DMS53 (cell line): Measurements from ENCODE around the gene SLC16A3.
A peak's percentile ranks its signal among the peaks of the same experiment; 100 is the strongest.

Experiments used
- DNase-seq: peaks from one replicate; lab custom pipeline; 2025; lab: John Stamatoyannopoulos, UW

The SLC16A3 gene

DNA sequence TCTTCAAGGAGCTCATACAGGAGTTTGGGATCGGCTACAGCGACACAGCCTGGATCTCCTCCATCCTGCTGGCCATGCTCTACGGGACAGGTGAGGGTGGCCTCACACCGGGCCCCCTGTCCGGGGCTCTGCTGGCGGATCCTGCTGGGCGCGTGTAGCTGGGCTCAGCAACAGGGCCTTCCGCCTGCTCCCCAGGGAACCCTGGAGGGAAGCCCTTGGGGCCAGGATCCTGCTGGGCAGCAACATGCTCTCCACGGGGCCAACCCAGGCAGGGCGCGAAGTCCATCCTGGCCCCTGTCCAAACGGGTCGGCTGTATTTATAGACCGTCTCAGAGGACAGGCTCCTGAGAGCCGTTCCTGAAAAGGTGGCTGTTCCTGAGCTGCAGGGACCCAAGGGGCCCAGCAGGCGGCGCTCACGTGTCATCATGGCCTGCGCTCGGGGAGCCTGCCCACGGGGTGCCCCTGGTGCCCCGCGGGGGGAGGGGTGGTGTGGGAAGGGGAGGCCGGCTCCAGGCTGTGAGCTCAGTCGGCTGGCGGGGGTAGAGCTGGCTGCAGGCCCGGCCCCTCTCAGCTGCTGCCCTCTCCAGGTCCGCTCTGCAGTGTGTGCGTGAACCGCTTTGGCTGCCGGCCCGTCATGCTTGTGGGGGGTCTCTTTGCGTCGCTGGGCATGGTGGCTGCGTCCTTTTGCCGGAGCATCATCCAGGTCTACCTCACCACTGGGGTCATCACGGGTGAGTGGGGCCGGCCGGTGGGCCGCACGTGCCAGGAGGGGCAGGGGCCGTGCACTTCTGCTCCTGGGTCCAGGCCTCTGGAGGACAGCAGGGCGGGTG lies 7.5 kb downstream of the SLC16A3 start:
- DNase-seq = peak; percentile 88

- DNase-seq = peak; percentile 60
Measured at GRCh38 chr17:82237083-82237745, 8.4 kb downstream of the SLC16A3 start.

GRCh38 chr17:82237746-82238471 lies 9.1 kb downstream of the SLC16A3 start:
- DNase-seq = no peak

GRCh38 chr17:82238472-82239201 lies 9.8 kb downstream of the SLC16A3 start:
- DNase-seq = peak; percentile 93

DNA sequence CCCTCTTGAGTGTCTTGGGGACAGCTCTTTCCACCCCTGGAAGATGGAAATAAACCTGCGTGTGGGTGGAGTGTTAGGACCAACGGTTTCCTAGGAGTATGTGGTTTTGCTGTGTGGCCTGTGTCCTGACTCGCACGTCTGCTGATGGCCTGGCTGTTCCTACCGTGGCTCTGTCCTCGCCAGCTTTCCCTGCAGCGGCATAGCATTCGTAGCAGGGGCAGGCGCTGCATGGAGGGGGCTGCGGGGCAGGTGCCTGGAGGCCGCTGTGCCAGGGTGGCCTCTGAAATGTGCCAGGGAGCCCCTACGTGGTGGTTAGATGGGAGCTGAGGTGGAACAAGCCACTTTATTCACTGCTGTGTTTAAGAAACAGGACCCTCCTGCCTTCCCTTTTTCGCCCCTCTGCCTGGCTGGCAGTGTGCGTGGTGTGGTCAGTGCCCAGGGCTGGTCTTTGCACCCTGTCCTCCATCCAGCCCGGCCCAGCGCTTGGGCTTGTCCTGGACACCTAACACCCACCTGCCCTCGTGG lies 10.6 kb downstream of the SLC16A3 start:
- DNase-seq = peak; percentile 65

- peak; percentile 82 for DNase-seq
Measured at GRCh38 chr17:82239926-82240505, 11.2 kb downstream of the SLC16A3 start.

DNA sequence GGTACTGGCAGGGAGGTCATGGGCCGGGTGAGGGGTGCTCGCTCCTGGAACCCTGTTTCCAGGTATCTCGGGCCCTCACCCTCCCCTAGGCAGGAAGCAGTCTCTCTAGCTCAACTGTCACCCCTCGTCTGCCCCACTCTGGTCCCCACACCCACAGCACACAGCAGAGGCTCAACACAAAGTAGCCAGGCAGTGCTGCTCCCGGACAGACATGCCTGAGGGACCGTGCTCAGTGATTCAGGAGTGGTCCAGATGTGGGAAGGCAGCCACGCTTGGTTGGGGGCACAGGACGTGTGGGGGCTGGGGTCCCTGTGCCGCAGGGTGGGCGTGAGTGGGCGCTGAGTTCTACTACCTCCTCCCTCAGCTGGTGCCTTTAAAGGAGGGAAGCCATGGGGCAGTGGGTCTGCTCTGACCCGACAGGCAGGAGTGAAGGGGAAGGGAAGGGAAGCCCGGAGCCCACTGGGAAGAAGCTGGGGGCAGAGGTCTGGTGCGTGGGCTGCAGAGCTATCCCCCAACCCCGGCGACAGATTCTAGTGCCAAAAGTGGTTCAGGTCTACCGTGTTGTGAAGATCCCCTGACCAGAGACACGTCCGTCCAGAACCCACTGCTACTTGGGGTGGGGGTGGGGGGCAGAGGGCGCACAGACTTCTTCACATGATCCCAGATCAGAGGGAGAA lies 11.8 kb downstream of the SLC16A3 start:
- DNase-seq = no peak

DNA sequence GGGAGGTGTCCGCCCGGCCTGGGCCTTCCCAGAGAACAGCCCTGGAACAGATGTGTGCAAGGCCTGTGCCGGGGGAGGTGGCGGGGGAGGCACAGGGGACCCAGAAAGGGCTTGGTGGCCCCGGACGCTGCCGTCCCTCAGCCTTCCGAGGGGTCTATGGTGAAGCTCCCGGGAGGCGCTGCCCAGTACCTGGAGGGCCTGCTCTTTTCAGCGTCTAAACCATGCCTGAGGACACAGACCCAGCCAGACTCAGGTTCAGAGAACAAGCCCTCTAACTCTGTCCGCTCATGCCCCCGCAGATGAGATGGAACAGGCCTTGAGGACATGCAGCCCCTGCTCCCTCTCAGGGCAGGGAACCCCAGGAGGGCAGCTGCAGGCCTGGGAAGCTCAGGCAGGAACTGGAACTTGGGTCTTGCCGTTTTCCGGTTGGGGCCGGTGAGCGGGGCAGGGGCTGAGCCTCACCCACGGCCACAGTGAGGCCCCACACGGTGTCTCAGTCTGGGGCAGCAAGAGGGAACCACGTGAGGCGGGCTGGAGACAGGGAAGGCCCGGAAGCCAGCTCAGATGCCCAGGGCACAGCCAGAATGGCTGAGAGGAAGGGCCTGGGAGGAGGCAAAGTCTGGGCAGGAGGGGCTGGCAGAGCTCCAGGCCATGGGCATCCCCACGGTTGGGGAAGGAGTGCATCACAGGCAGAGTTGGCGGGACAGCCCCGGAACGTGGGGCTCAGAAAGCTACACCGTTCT lies 12.5 kb downstream of the SLC16A3 start:
- DNase-seq = peak; percentile 50

DNA sequence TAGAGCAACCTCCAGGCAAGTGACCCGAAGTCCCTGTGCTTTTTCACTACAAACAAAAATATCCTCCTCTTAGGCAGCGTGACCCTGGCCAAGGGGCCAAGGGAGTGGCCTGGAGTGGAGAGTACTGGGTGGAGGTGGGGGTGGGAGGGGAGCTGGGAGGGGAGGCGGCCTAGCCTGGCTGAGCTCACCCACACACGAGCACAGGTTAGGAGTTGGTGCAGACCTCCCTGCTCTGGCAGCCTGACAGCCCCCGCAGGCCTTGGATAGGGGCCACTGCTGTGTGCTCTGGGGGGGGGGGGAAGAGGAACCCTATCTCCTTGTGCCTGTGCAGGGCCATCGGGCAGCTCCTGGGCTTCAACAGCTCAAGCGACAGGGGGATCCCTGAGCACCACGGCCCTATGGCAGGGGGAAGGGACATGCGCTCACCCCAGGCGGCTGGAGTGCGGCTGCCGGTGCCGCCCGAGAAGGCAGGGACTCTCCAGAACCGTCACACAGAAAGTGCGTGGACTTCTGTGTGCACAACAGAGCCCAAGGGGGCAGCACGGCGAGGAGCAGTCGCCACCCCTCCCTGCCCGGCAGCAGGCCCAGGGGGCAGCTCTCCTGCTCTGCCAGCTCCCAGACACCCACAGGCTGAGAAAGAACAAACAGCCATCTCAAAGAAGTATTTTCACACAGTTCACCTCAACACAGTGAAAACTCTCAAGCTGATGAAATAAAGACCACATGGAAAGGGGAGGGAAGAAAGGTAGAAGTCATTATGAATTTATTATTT lies 13.3 kb downstream of the SLC16A3 start:
- no peak for DNase-seq

GRCh38 chr17:82242698-82242976 lies 13.8 kb downstream of the SLC16A3 start:
- no peak for DNase-seq

DNA sequence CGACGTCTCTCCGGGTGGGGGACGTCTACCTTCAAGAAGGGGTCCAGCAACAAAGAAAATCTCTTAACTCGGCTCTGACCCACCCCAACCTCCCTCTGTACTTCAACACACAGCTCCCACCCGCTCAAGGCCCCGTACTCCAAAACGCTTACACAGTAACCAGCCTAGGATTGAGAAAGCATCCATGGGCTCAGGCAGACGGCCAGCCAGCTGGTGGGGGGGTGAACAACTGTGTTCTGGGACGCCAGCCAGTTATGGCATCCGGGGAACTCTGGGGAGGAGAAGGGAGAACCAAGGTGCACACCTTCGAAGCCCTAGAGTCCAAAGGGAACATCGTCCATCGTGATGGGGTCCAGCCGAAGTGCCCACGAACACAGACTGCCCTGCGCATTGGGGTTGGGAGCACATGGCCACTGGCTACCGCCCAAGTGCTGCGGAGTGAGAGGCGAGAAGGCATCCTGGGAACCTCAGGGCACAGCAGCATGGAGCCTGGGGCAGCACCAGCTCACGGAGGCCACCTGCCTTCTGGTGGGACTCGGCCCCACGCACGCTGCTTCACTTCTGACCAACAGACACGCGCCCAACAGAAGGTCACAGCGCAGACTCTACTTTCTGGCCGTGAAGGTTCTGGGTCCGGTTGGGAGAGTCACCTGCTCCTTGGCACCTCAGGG lies 14.3 kb downstream of the SLC16A3 start:
- DNase-seq = no peak

GRCh38 chr17:82243648-82244412 lies 15.0 kb downstream of the SLC16A3 start:
- DNase-seq = no peak

DNA sequence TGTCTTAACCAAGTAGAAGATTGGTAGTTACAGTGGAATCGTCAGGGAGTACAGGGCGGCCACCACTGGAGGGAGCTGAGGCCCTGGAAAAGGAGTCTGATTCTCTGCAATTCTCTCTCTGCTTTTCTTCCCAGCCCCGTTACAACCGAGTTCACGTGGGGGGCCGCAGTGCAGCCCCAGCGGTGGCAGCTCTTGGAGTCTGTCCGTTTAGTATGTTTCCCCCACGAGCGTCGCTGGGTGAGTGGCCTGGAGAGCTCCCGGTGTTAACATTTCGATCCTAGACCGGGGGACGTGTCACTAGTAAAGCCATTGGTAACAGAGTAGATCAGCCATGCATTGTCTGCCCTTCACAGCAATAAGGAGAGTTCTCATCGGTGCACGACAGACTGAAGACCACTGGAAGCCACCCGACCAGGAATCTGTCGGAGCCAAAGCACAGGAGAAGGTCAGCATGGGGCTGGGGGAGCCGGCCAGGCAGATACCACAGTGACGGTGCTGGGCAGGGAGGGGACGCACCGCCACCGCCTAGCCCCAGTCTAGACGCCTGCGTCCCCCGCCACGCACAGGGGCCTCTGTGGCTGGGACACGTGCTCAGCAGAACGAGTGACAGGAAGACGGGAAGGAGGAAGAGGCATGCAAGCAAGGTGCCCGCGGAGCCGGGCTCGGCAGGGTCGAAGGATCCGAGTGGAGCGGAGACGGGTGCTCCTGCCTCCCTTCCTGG lies 15.7 kb downstream of the SLC16A3 start:
- peak; percentile 59 for DNase-seq

GRCh38 chr17:82245134-82246039 lies 16.5 kb downstream of the SLC16A3 start:
- no peak for DNase-seq

DNA sequence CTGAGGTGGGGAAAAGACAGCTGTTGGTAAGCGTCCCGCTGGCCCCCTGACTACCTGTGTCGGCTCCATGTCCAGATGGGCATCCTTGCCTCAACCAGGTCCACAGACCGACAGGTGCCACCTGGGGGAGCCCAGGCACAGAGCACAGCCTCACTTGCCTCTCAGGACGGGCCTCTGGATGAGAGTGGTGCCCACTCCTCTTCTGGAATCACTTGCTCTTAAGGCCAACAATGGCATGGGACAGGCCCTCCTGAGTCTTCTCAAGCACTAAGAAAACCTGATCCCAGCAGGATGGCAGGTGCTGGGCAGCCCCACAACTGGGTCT lies 17.2 kb downstream of the SLC16A3 start:
- no peak for DNase-seq

DNA sequence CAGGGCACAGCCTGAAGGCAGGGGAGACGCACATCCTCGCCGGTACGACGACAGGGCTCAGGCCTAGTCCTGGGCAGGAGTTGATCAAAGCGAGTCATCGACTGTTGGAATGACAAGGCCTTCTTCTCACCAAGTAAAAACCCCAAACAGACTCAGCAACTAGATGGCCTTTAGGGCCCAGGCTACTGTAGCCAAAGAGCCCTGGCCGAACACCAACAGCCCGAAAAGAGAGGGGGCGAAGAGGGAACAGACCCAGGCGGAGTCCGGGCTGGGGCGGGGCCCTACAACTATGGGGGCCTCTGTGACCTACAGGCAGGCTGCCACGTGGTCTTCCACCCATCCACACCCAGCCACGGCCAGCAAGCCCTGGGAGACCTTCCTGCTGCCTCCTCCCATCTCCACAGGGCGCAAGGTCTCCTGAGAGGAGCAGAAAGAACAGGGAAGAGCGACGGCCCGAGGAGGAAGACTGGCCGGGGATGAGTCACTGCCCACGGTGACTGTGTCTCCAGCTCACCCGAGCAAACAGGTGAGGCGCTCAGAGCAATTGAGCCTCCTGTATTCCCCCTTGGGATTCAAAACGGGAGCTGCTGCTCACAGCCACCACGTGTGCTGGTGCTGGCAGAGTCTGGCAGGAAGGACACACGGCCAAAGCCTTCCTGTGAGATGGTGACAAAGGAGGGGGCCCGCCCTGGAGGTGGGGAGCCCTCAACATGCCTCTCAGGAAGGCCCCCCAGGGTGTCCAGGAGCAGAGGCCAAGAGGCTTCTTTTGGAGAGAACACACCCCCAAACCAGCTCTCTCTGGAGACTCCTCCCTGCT lies 17.7 kb downstream of the SLC16A3 start:
- peak; percentile 80 for DNase-seq
